Measurements from ENCODE around the gene CPTP.
A peak's percentile ranks its signal among the peaks of the same experiment; 100 is the strongest.
"Not testable (repeated sequence)": the region's sequence is repeated elsewhere in the genome, so short reads cannot be mapped to it uniquely, and the experiment has no call there.

The CPTP gene

GRCh38 chr1:1352786-1353388, 28.3 kb downstream of the CPTP start:
- no peak for DNase-seq

GRCh38 chr1:1353389-1354151, 29.0 kb downstream of the CPTP start:
- no peak for DNase-seq

- DNase-seq, result no peak
These were observed 30.0 kb downstream of the CPTP start for GRCh38 chr1:1354271-1355247.

GRCh38 chr1:1355416-1355815, 30.8 kb downstream of the CPTP start:
- DNase-seq, result peak; percentile 13

GRCh38 chr1:1356166-1356795, 31.7 kb downstream of the CPTP start:
- no peak for DNase-seq

- DNase-seq, result no peak
These were observed 32.3 kb downstream of the CPTP start for GRCh38 chr1:1356796-1357401.

GRCh38 chr1:1357871-1358432, 33.4 kb downstream of the CPTP start:
- no peak for DNase-seq

GRCh38 chr1:1358433-1359271, 34.0 kb downstream of the CPTP start, which contains the start of gene MXRA8:
Gene MXRA8 (minus strand): TSS chr1:1358555. CDS start chr1:1358504, 51 bp downstream.
- no peak for DNase-seq

GRCh38 chr1:1359308-1359663, 34.7 kb downstream of the CPTP start:
- no peak for DNase-seq

- no peak for DNase-seq
These were observed 35.3 kb downstream of the CPTP start for GRCh38 chr1:1359664-1360468.

- no peak for DNase-seq
These were observed 36.0 kb downstream of the CPTP start for GRCh38 chr1:1360506-1361169.

GRCh38 chr1:1361233-1361981, 36.8 kb downstream of the CPTP start:
- DNase-seq, result no peak

- DNase-seq, result no peak
These were observed 37.4 kb downstream of the CPTP start for GRCh38 chr1:1361982-1362423.

- no peak for DNase-seq
These were observed 39.7 kb downstream of the CPTP start for GRCh38 chr1:1364266-1364665.

GRCh38 chr1:1365875-1366698, 41.5 kb downstream of the CPTP start:
- no peak for DNase-seq

GRCh38 chr1:1366699-1367066, 42.1 kb downstream of the CPTP start:
- DNase-seq, result no peak

- no peak for DNase-seq
These were observed 42.7 kb downstream of the CPTP start for GRCh38 chr1:1367315-1367714.

GRCh38 chr1:1370094-1370493, 45.5 kb downstream of the CPTP start:
- DNase-seq, result not testable (repeated sequence)
